PFSK-1 (cell line): Measurements from ENCODE around the gene HOXA3.

ENCODE experiments used
- POLR2AphosphoS5 ChIP-seq: IDR thresholded peaks from 2 replicates; pipeline ENCODE4 v1.6.1; 2012; ENCODE audit warnings: low read depth, mild to moderate bottlenecking, control low read depth, low read length, moderate library complexity
- SIN3A ChIP-seq: IDR thresholded peaks from 2 replicates; pipeline ENCODE4 v1.6.1; 2012; ENCODE audit warnings: mild to moderate bottlenecking, low read length, moderate library complexity, borderline replicate concordance; ENCODE audit not compliant: insufficient read depth

GRCh38 chr7:27080844-27081436, 71.4 kb downstream of the HOXA3 start:
- no peak for TF ChIP-seq POLR2AphosphoS5
- TF ChIP-seq SIN3A, result no peak
